Hematopoietic multipotent progenitor cell treated with erythropoietin and hydrocortisone succinate and interleukin-3 and kit ligand, for 15 days (in vitro differentiated cells): Measurements from ENCODE around the gene SF3A2.

ENCODE experiments used
- DNase-seq: peaks from one replicate; pipeline ENCODE4 v3.0.0-alpha.2; 2015; ENCODE audit warnings: low spot score

SF3A2 gene

GRCh38 chr19:2291185-2291751, 54.6 kb downstream of the SF3A2 start:
- DNase-seq, result no peak

GRCh38 chr19:2294687-2295335, 58.2 kb downstream of the SF3A2 start:
- DNase-seq, result no peak

GRCh38 chr19:2296141-2296540, 59.5 kb downstream of the SF3A2 start:
- no peak for DNase-seq
